ENCODE measurements around the gene PGLYRP3. TPM values are rescaled to one million over a fixed set of nuclear protein-coding genes. Genes with fewer than 3 reads are reported as not detected.

The PGLYRP3 gene
- polyA plus RNA-seq, 3 donors, result not detected

DNA sequence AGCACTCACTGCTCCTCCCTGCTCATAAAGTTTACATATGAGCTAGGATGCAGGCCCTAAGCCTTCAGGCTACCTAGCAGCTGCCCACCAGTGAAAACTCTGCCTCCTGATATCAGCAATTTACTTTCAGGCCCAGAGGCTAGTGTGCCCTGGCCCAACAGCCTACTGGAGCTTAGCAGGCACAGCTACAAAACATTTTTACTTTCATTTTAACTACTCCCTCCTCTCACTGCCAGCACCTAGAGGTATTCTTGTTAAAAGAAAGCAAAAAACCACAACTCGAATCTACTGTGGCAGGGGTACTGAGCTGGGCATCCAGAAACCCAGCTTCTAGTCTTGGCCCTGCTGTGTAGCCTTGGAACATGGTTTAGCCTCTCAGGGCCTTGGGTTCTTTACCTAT is 59.1 kb downstream of the PGLYRP3 start:
- H3K36me3 Mint-ChIP-seq, result no peaks in the 10 kb centered on the region
- Histone ChIP-seq H3K36me3 (replicated peaks in 1 of 2; ENCODE audit: control insufficient read depth in 1 of 2, insufficient read depth in 2 of 2, low read length in 2 of 2) (no peaks in the 10 kb centered on the region), H3K9ac (ENCODE audit: insufficient read depth, low read length, poor library complexity, severe bottlenecking) (no peak overlapping the region), H3K79me2 (ENCODE audit: insufficient read depth, low read length) (no peaks in the 10 kb centered on the region), H3K27ac (ENCODE audit: low read depth in 1 of 2, low read length in 2 of 2) (no peak overlapping the region), H3K9me3 (replicated peaks in 1 of 2; ENCODE audit: control insufficient read depth in 1 of 2, insufficient read depth in 1 of 2, low read length in 2 of 2) (no peaks in the 10 kb centered on the region), H3K4me1 (ENCODE audit: control insufficient read depth in 1 of 2, insufficient read depth in 2 of 2, low read length in 2 of 2) (no peaks in the 10 kb centered on the region), H3K4me2 (replicated peaks; ENCODE audit: extremely low read depth, low read length, poor library complexity, severe bottlenecking) (no peak overlapping the region), H4K20me1 (ENCODE audit: insufficient read depth, low read length) (no peaks in the 10 kb centered on the region), H3K4me3 (replicated peaks in 1 of 3; ENCODE audit: low read depth in 2 of 3, low read length in 3 of 3) (no peak overlapping the region), H3K27me3 (ENCODE audit: control insufficient read depth in 2 of 2, insufficient read depth in 2 of 2, low read length in 2 of 2) (peaks cover 5 to 11% of the 10 kb centered on the region in 2 donors), H2AFZ (ENCODE audit: insufficient read depth, low read depth, low read length, poor library complexity, severe bottlenecking) (no peak overlapping the region)
- no CpG with 5 or more reads among the region's 1 CpG for WGBS (ENCODE audit: insufficient coverage)
- no peak for DNase-seq
- intact Hi-C loops (cut with micrococcal nuclease), result no loop called here
- TF ChIP-seq, protein P1, sequence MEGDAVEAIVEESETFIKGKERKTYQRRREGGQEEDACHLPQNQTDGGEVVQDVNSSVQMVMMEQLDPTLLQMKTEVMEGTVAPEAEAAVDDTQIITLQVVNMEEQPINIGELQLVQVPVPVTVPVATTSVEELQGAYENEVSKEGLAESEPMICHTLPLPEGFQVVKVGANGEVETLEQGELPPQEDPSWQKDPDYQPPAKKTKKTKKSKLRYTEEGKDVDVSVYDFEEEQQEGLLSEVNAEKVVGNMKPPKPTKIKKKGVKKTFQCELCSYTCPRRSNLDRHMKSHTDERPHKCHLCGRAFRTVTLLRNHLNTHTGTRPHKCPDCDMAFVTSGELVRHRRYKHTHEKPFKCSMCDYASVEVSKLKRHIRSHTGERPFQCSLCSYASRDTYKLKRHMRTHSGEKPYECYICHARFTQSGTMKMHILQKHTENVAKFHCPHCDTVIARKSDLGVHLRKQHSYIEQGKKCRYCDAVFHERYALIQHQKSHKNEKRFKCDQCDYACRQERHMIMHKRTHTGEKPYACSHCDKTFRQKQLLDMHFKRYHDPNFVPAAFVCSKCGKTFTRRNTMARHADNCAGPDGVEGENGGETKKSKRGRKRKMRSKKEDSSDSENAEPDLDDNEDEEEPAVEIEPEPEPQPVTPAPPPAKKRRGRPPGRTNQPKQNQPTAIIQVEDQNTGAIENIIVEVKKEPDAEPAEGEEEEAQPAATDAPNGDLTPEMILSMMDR (IDR thresholded peaks at IDR 0.05), result no peak
- H3K9me3 Mint-ChIP-seq, result peaks cover 0 to 1% (median 0%) of the 10 kb centered on the region in 7 donors
- no peaks in the 10 kb centered on the region for H3K4me1 Mint-ChIP-seq
- peaks cover 4 to 27% (median 14%) of the 10 kb centered on the region in 3 donors for H3K27me3 Mint-ChIP-seq (ENCODE audit: low read depth in 3 of 3)
- H3K27ac Mint-ChIP-seq, result no peak overlapping the region
- H3K4me3 Mint-ChIP-seq, result no peak overlapping the region

DNA sequence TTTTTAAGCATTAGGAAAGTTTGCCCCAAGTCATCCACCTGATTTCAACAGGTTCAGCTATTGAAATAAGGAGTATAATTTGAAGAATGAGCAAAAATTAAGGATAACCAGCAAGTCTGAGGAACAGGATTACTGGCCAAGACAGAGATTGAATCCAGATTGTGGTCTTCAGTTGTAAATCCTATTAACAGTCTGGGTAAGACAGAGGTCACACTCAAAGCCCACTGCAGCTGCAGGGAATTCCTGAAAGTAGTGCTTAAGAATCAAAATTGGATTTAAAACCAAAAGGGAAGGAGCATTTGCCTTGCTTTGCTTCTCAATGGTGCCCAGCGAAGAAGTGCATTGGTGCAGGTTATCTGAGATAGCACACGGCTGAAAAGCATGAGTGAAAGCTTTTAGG is 59.7 kb downstream of the PGLYRP3 start:
- 100% methylated on average over 1 of the region's 2 CpGs for WGBS (ENCODE audit: insufficient coverage)
- H3K4me1 Mint-ChIP-seq, result no peaks in the 10 kb centered on the region
- H3K27me3 Mint-ChIP-seq (ENCODE audit: low read depth in 3 of 3), result peaks cover 4 to 24% (median 12%) of the 10 kb centered on the region in 3 donors
- Histone ChIP-seq H3K27me3 (ENCODE audit: control insufficient read depth in 2 of 2, insufficient read depth in 2 of 2, low read length in 2 of 2) (peaks cover 0 to 8% of the 10 kb centered on the region in 2 donors), H3K36me3 (replicated peaks in 1 of 2; ENCODE audit: control insufficient read depth in 1 of 2, insufficient read depth in 2 of 2, low read length in 2 of 2) (no peaks in the 10 kb centered on the region), H4K20me1 (ENCODE audit: insufficient read depth, low read length) (no peaks in the 10 kb centered on the region), H3K9ac (ENCODE audit: insufficient read depth, low read length, poor library complexity, severe bottlenecking) (no peak overlapping the region), H3K4me3 (replicated peaks in 1 of 3; ENCODE audit: low read depth in 2 of 3, low read length in 3 of 3) (no peak overlapping the region), H3K4me1 (ENCODE audit: control insufficient read depth in 1 of 2, insufficient read depth in 2 of 2, low read length in 2 of 2) (no peaks in the 10 kb centered on the region), H3K4me2 (replicated peaks; ENCODE audit: extremely low read depth, low read length, poor library complexity, severe bottlenecking) (no peak overlapping the region), H2AFZ (ENCODE audit: insufficient read depth, low read depth, low read length, poor library complexity, severe bottlenecking) (no peak overlapping the region), H3K9me3 (replicated peaks in 1 of 2; ENCODE audit: control insufficient read depth in 1 of 2, insufficient read depth in 1 of 2, low read length in 2 of 2) (no peaks in the 10 kb centered on the region), H3K79me2 (ENCODE audit: insufficient read depth, low read length) (no peaks in the 10 kb centered on the region), H3K27ac (ENCODE audit: low read depth in 1 of 2, low read length in 2 of 2) (no peak overlapping the region)
- H3K9me3 Mint-ChIP-seq, result peaks cover 0 to 1% (median 0%) of the 10 kb centered on the region in 7 donors
- no peak overlapping the region for H3K4me3 Mint-ChIP-seq
- TF ChIP-seq, protein P1 (IDR thresholded peaks at IDR 0.05), result no peak
- no peak for DNase-seq
- intact Hi-C loops (cut with micrococcal nuclease), result no loop called here
- H3K36me3 Mint-ChIP-seq, result no peaks in the 10 kb centered on the region
- H3K27ac Mint-ChIP-seq, result no peak overlapping the region

All from CD14-positive monocyte (primary cell).